Esophagus muscularis mucosa (tissue), 3 donors: Measurements from ENCODE around the gene BORCS5.

Experiments used
- CTCF ChIP-seq, 3 experiments: fragments of 200-600 bp in 2 of 3; fragments of 450-650 bp in 1 of 3; sonication (generic) in 2 of 3; IDR thresholded peaks; one replicate each; pipeline ENCODE4 v1.5.1; 2017 to 2019; ENCODE audit warnings: antibody characterized with exemption in 3 of 3, mild to moderate bottlenecking in 2 of 3, moderate library complexity in 1 of 3
- POLR2A ChIP-seq: fragments of 450-650 bp; IDR thresholded peaks from one replicate; pipeline ENCODE4 v1.6.1; 2017; ENCODE audit warnings: antibody characterized with exemption, moderate library complexity, mild to moderate bottlenecking, low read depth

- TF ChIP-seq POLR2A (no peak), CTCF (IDR thresholded peaks at IDR 0.05) (no peak)
These were observed 105.0 kb downstream of the BORCS5 start for GRCh38 chr12:12461923-12462315.
